Activated gamma-delta T cell treated with anti-CD3 and anti-CD28 coated beads, Interleukin-2, amount 50 U/mL, for 16 hours (primary cell): Measurements from ENCODE around the gene KHDC4.
"Not testable (repeated sequence)": the region's sequence is repeated elsewhere in the genome, so short reads cannot be mapped to it uniquely, and the experiment has no call there.

Source experiments
- DNase-seq: peaks from one replicate; pipeline ENCODE4 v3.0.0-alpha.2; 2020; ENCODE audit warnings: low read depth

Gene KHDC4

DNA sequence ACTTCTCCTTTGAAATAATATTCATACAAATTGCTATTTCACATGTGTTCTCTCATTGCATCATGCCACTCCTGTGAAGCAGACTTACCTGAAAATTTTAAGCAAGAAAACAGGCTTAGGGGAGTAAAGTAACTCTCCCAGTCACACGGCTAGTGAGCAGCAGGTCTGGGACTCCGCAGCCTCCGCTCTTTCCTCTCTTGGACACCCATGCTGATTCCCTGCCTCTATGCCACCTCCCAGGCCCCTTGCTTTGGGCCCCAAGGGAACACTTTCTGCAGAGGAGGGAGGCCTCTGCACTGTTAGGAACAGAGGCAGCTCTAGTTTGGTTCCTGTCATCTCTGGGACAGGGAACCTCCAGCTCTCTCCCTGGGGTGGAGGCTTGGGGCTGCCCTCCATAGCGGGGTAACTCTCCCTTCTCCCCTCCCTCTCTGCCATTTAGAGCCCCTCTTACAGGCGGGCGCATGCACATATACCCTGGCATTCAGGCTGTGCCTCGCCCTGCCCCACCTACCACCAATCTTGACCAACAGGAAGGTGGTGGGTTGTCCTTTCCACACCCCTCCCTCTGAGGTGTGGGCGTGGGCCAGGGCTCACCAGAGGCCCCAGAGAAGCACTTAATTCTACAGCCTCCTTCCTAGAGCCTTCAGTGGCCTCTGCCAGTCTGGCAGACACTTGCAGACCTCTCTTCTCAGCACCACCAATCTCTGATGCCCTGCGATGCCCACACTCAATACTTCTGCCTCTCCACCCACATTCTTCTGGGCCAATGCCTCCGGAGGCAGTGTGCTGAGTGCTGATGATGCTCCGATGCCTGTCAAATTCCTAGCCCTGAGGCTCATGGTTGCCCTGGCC, 7.0 kb upstream of the KHDC4 start, which contains the start of gene RXFP4:
Gene RXFP4 (plus strand): TSS at position 646 of the 852 bp plus-strand sequence. CDS start 72 bp downstream, at position 718.
- DNase-seq: no peak

DNA sequence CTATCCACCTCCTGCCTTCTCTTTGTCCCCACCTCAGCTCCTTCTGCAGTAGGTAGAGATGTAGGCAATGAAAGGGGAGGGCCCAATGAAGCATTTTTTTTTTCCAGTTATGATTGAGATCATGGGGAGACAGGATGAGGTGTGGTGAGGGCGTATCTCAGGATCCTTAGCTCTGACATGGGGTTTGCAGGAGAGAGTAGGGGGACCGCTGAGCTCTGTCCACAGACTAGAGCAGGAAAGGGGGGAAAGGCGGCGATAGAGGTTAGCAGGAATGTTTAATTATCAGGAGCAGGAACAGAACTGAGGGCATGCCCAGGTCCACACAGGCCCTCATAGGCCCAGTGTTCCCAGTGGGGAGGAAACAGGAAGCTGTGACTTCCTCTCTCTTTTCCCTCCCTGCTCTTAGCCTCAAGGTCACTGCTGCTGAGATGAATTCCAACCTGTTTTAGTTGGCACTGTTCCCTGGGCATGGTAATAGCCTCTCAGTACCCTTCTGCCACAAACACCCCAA, 6.3 kb upstream of the KHDC4 start:
- no peak for DNase-seq

DNA sequence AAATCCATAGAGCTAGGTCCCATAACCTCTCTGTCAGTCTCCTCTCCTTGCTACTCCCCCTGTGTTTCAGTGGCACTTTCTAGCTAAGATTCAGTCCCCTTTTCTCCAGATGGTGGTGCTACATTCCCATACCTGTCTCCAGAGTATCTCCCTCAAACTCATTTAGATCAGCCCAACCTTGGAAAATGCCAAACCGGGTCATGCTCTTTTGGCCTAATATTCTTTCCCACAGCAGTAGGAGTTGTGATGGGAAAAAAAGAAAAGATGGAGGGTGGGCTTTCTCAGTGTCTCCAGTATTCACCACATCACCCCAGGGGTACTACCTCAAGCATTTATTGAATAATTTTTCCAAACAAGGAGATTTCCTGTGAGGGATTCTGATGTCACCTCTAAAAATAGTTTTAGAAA, 4.0 kb upstream of the KHDC4 start:
- DNase-seq: no peak

DNA sequence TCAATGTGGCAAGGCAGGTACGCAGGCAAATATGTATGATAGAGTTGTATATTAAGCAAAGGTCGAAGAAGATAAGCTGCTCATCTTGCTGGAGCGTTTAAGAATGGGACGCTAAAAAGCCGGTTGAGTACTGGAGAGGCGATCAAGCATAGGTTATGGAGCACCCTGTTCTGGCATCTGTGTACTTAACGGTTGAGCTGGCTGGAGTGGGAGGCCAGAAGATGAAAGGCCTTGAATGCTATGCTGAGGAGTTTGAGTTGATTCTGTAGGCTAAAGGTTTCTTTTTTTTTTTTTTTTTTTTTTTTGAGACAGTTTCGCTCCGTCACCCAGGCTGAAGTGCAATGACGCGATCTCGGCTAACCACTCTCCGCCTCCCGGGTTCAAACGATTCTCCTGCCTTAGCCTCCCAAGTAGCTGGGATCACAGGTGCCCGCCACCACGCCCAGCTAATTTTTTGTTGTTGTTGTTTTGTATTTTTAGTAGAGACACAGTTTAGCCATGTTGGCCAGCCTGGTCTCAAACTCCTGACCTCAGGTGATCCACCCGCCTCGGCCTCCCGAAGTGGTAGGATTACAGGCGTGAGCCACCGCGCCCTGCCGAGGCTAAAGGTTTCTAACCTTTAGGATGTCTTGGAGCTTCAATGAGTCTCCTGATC, 850 bp upstream of the KHDC4 start:
- no peak for DNase-seq

DNA sequence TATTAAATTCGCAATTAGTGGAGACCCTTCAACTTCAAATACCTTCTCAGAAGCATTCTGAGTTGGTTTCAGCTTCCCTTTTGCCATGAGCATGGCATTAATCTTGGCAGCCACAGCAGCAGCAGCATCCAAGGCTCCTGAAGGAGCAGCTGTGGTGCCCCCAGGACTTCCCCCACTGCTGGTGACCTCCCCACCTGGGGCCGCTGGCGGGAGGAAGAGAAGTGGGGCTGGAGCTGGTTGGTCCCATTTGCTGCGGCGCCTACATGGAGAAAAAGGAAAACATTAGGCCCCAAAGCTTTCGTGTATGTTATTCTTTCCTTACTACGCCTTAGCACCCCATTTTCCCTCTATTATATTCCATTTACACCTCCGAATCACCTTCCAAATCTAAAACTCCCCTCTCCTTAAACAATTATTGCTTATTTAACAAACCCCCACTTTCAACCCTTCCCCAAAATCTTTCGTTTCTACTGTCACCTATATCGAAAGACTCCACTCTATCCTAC, 569 bp downstream of the KHDC4 start:
- DNase-seq: no peak

DNA sequence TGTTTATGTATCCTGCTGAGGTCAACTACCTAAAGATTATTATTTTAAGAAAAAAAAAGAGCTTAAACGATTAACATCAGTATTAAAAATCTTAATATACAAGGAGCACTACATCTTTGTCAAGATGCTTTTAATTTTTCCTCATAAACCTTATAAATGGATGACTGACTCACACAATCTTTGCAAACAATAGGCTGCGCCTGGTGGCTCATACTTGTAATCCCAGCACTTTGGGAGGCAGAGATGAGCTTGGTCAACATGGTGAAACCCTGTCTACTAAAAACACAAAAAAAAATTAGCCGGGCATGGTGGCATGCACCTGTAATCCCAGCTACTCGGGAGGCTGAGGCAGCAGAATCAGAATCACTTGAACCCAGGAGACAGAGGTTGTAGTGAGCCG, 1.7 kb downstream of the KHDC4 start:
- no peak for DNase-seq

DNA sequence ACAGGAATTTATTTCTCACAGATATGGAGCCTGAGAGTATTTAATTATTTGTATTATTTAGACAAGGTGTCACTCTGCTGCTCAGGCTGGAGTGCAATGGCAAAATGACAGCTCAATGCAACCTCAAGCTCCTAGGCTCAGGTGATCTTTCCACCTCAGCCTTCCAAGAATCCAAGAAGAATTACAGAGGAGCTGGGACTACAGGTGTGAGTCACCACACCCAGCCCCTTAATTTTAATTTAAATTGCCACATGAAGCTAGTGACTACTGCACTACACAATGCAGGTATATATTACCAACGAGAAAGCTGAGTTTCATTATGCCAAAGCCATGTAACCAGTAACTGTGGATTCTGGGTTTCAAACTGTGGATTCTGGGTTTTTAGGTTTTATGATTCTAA, 2.1 kb downstream of the KHDC4 start:
- DNase-seq: no peak

DNA sequence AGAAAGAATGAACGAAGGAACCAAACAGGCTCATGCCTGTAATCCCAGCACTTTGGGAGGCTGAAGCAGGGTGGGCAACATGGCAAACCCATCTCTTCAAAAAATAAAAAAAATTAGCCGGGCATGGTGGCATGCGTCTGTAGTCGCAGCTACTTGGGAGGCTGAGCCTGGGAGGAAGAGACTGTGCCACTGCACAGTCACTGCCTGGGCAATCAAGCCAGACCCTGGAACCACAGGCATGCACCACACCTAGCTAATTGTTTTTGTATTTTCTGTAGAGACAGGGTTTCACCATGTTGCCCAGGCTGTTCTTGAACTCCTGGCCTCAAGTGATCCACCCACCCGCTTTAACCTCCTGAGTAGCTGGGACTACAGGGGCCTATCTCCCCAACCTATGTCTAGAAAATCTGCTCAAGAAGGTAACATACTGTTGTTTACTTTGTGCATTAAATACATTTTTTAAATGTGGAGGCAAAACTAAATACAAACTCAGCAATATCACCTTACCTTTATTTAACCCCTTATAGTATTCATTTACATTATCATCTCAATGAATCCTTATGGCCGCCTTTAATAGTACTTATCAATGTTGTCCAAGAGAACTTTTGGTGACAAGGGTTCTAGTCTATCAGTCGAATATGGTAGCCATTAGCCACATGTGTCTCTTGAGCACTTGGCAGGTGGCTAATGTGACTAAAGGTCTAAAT, 2.7 kb downstream of the KHDC4 start:
- DNase-seq: no peak

DNA sequence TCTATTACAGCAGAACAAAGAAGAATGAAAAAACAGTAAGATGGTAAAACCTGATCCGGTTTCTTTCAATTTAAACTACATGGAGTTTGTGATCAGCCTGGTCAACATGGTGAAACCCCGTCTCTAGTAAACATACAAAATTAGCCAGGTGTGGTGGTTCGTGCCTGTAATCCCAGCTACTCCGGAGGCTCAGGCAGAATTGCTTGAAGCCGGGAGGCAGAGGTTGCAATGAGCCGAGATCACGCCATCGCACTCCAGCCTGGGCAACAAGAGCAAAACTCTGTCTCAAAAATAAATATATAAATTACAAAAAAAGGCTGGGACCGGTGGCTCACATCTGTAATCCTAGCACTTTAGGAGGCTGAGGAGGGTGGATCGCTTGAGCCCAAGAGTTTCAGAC, 3.5 kb downstream of the KHDC4 start:
- not testable (repeated sequence) for DNase-seq

DNA sequence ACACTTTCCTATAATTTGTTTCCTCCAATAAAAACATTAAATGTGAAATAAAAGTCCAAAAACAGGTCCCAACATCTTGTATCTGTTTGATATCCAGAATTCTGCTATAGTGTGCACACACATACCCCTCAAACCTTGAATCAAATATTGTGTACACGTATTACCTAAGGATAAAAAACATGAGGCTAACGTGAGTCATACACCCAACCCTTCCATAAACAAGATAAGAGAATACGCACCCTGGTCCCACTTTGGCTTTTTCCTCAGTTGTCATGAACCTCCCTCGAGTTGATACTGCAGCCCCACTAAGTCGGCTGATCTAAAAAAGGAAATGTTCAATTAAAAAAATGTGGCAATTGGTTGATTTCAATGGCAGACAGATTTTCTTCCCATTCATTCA, 5.2 kb downstream of the KHDC4 start:
- DNase-seq: no peak

DNA sequence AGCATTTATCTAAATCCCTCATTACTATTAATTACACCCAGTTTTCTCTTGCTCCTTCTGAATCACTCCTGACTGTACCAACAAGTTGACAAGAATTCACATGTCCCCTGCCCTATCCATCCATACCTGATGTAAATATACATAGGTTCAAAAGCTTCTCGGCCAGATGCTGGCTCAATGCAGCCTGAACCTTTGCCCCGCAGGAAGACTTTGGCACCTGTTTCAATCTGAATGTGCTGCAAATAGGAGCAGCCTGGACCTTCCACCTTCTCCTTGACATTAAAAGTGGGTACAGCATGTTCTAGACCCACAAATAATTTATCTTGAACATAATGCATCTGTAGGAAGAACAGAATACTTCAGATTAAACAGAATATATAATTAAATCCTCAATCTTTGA, 8.7 kb downstream of the KHDC4 start:
- no peak for DNase-seq

DNA sequence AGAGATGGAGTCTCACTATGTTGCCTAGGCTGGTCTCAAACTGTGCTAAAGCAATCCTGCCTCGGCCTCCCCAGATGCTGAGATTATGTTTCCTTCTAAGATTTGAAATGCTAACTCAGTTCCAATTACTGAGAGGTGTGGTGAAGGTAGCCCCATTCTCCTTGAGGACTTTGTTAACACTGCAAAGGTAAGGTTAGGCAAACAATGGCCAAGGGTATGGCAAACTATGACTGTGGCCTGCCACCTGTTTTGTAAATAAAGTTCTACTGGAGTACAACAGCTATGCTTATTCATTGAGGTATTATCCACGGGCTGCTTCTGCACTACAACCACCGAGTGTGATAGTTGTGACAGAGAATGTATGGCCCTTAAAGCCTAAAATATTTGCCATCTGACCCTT, 13.5 kb downstream of the KHDC4 start:
- no peak for DNase-seq

DNA sequence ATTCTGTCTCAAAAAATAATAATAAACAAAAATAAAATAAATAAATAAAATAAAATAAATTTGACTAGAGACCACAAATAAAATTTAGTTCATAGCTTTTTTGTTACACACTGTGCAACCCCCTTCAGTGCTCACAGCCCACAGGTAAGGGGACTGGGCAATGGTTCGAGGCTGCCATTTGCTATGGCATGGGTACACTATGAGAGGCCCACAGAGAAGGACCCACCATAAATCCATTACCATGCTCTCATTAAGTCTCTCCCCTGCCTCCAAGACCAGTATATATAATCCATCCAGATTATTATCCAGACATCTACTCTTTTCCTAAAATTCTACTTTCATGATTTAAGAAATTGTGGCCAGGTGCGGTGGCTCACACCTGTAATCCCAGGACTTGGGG, 14.4 kb downstream of the KHDC4 start:
- no peak for DNase-seq

DNA sequence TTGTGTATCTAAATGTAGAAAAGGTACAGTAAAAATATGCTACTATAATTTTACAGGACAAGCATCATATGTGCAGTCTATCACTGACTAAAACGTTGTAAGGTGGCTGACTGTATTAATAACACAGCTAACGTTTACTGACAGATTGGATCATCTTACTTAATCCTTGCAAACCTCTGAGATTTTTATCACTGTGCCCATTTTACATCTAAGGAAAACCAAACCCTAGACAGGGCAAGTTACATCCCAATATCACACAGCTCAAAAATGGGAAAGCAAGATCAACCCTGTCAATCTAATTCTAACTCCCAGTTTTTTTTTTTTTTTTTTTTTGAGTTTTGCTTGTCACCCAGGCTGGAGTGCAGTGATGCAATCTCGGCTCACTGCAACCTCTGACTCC, 15.6 kb downstream of the KHDC4 start:
- no peak for DNase-seq

DNA sequence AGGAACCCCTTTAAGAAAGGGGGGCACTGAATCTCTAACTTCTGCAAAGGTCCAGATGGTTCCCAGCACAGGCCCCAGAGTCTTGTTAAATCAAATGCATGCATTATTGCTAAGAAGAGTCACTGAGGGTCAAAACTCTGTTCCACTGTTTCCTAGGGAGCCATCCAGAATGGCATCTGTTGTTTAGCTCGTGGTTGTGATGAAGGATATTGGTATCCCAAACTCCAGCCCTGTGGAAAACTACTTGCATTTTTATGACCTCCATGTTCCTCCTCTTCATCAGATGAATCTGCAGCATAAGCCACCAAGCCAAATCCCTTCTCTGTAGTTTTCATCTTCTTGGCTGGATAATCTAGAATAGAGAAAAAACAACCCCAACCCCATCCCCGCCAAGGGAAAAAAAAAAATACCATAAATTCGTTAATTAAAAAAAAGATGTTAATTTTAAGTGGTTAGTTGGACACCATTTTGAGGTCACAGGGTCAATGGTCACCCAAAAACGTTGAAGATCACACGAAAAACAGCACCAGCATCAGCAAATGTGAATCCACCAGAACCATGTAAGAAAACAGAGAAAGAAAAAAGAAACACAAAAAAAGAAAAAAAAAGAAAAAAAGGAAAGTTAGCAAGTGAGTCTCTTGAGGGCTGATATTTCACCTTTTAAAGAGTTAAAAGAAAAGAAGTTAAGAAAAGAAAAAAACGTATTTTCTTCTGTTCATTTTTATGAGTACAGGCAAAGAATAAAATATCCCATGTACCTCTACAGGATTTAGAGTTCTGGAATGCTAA, 20.1 kb downstream of the KHDC4 start:
- no peak for DNase-seq

DNA sequence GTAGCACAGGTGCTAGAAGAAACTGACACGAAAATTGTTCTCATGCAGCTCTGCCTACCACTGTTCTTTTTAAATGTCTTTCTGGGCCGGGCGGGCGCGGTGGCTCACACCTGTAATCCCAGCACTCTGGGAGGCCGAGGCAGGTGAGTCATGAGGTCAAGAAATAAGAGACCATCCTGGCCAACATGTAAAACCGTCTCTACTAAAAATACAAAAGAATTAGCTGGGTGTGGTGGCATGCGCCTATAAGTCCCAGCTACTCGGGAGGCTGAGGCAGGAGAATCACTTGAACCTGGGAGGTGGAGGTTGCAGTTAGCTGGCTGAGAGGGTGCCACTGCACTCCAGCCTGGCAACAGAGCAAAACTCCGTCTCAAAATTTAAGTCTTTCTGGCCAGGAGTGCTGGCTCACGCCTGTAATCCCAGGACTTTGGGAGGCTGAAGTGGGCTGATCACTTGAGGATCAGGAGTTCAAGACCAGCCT, 22.1 kb downstream of the KHDC4 start:
- no peak for DNase-seq

DNA sequence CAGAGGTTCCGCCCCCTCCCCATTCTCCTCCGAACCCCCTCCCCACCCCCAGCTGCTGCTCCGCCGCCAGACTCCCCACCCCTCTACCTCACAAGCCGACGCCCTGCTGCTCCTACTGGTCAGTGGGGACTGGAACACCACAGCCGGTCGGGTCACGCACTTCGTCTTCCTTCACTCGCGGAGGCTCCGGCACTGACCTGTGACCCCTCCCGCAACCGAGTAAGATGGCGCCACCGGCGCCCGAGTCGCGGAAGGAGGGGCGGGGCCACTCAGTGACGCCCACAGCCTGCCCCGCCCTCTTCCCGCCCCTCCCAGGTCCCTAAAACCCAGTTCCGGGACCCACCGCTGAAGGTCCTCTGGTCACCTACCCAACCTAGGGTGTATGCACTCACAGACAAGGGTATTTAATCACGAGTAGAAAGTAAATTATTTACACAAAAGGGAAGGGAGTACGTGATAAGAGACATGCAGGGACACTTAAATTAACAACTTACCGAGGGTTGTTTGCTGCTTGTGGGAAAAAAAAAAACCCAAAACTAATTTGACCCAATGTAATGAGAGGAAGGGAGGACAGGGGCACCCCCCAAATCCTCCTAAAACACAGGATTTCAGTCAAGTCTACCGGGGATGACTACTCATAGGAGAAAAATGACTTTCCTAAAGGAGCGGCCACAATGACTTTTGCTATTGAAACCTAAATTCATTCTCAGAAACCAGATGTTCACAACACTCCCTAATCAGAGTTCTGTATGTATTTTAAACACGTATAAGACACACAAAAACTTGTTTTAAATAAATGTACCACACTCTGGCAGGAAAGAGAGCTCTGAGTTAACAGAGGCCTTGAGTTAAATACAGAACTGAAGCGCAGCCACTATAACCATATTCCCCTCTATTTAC, 22.8 kb downstream of the KHDC4 start, which contains the start of gene RIT1:
Gene RIT1 (minus strand): TSS at position 194 of the 900 bp plus-strand sequence. CDS start 588 bp downstream, outside the sequence.
- peak; percentile 76 for DNase-seq

DNA sequence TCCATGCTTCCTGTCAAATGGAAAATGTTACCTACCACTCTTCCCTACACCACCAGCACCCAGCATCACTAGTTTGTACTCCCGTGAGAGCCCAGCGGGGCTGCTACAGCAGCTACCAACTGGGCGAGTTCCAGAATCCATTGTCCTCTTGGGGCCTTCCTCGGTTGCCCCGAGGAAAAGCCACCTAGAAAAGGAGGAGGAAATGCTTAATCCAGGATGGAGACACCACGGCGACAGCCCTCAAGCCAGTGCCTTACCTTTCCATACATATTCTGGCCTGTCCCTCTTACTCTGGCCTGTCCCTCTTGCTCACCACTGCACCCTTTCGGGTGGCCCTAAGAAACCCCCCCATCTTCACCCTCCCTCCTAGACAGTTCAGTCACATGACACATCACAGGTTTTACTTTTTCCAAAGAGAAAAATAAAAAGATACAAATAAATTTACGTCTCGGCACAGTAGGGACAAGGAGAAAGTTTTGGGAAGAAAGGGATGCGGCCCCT, 23.5 kb downstream of the KHDC4 start:
- DNase-seq: no peak

DNA sequence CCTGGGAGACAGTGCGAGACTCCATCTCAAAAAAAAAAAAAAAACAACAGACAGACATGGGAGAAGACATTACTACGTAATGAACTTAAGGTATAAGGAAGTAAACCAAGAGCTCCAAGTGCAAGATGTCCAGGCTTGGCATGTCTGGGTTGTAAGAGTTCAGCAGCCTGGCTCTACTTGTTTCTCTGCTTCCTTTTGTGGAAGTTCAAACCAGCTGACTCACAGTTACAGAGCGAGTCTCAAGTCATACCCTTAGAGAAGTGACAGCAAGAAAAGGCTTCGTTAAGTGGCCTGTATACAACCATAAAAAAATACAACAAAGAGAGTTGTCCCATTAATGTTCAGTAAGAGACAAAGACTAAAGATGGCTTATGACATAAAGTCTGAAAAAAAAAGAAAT, 24.3 kb downstream of the KHDC4 start:
- DNase-seq: no peak

DNA sequence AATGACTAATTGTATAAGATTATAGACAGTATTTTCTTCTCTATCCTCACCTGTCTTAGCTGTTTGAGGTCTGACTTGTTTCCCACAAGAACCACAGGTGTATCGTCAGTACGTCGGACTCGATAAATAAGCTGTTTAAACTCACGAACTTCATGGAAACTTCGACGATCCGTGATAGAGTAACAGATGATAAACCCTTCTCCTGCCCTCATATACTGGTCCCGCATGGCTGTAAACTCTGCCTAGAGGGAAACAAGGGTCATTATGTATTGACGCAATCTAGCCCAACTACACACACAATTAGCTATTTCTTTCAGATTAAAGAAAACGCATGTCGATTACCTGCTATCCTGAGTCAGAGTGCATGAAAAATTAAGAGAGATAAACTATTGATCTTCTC, 30.0 kb downstream of the KHDC4 start:
- DNase-seq: no peak
